Measurements from ENCODE around the gene FAAP20. TPM values are rescaled to one million over a fixed set of nuclear protein-coding genes. Genes with fewer than 3 reads are reported as not detected.

FAAP20 gene
- total and polyA plus RNA-seq, 2 donors (not counting 3 experiments of a cell fraction or from before 2014, with no cell fraction given), result 31.5 to 62.6 TPM

DNA sequence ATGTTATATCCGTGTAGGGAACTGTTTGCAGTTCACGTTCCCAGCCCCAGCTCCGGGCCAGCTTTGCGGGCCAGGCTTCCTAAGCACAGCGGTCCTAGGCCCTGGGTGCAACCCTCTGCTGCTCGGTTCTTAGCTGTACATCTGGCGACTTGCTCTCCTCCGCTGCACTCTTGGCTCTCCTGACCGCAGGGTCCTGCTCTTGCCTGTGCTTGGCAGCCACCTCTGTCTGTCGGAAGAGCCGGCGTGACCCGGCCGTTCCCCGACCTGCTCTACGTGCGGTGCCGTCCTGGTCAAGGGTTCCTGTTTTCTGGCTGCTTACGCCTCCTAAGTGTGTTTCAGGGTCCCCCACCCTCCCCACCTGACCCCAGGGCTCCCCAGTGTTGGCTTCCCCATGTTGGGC is 36.7 kb downstream of the FAAP20 start:
- H3K9ac ChIP-seq (replicated peaks; ENCODE audit: extremely low read depth, insufficient read depth, low read length), result no peak overlapping the region
- dilution Hi-C loops (cut with MboI; ENCODE audit: extremely low pct_ligation_motif_present, low sequenced_read_pairs), result no loop called here
- ChIA-PET POLR2A (no interaction called here), CTCF (interaction anchor here (1.9 to 5.1 kb wide), 2 partner anchors 17 to 18 kb away, joined by 7 to 28 read pairs; no protein-coding TSS in a partner anchor)
- H3K79me2 ChIP-seq (ENCODE audit: control insufficient read depth, insufficient read depth, low read length), result no peaks in the 10 kb centered on the region
- TF ChIP-seq FOS (IDR thresholded peaks at IDR 0.05; ENCODE audit: borderline replicate concordance, insufficient read depth, low read length), result no peak
- no peak for TF ChIP-seq JUN (IDR thresholded peaks at IDR 0.05; ENCODE audit: borderline replicate concordance, insufficient read depth, insufficient read length, low read depth)
- TF ChIP-seq, protein P1, sequence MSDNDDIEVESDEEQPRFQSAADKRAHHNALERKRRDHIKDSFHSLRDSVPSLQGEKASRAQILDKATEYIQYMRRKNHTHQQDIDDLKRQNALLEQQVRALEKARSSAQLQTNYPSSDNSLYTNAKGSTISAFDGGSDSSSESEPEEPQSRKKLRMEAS (IDR thresholded peaks at IDR 0.05; ENCODE audit: insufficient read depth, insufficient read length), result no peak
- BruUV-seq (replicated peaks), result no TSS peak
- H3K9me1 ChIP-seq (replicated peaks; ENCODE audit: control insufficient read depth, extremely low read depth, insufficient read depth, low read length), result no peaks in the 10 kb centered on the region
- no peak overlapping the region for H3K27ac ChIP-seq (ENCODE audit: insufficient read depth, low read depth, low read length)
- no peak for DNase-seq (ENCODE audit: low read depth, low spot score)
- H2AFZ ChIP-seq (ENCODE audit: low read depth, low read length), result no peak overlapping the region
- H4K20me1 ChIP-seq (replicated peaks; ENCODE audit: control insufficient read depth, extremely low read depth, insufficient read depth, low read length), result no peaks in the 10 kb centered on the region
- H3K4me1 ChIP-seq (ENCODE audit: control insufficient read depth, extremely low read depth, insufficient read depth, low read length), result no peaks in the 10 kb centered on the region
- intact Hi-C loops (cut with micrococcal nuclease), result no loop called here
- no peaks in the 10 kb centered on the region for H3K9me3 ChIP-seq (replicated peaks; ENCODE audit: control insufficient read depth, insufficient read depth, low read length)
- H3K4me3 ChIP-seq (replicated peaks in 1 of 3; ENCODE audit: insufficient read depth in 1 of 3, low read depth in 1 of 3, low read length in 3 of 3), result no peak overlapping the region
- H3K36me3 ChIP-seq (ENCODE audit: control insufficient read depth in 2 of 2, extremely low read depth in 1 of 2, insufficient read depth in 2 of 2, low read length in 2 of 2), result no peaks in the 10 kb centered on the region
- no peak overlapping the region for H3K4me2 ChIP-seq (ENCODE audit: insufficient read depth, low read length)
- FAIRE-seq, result no peak
- no peaks in the 10 kb centered on the region for H3K27me3 ChIP-seq (ENCODE audit: control insufficient read depth in 2 of 2, insufficient read depth in 2 of 2, low read length in 2 of 2)

DNA sequence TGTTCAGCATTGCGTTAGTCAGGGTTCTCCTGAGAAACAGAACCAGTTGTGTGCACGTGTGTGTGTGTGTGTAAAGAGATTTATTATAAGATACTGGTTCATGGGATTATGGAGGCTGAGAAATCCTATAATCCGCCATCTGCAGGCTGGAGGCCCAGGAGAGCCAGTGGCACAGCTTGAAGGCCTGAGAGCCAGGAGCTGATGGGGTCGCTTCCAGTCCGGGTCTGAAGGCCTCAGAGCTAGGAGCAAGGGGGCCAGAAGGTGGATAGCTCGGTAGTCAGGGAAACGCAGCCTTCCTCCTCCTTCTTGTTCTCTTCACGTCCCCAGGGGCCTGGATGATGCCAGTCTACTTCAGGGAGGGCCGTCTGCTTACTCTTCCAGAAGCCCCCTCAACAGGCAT is 37.7 kb downstream of the FAAP20 start:
- Histone ChIP-seq H3K9me1 (replicated peaks; ENCODE audit: control insufficient read depth, extremely low read depth, insufficient read depth, low read length) (no peaks in the 10 kb centered on the region), H3K9me3 (replicated peaks; ENCODE audit: control insufficient read depth, insufficient read depth, low read length) (no peaks in the 10 kb centered on the region), H4K20me1 (replicated peaks; ENCODE audit: control insufficient read depth, extremely low read depth, insufficient read depth, low read length) (no peaks in the 10 kb centered on the region), H3K27ac (ENCODE audit: insufficient read depth, low read depth, low read length) (no peak overlapping the region), H3K9ac (replicated peaks; ENCODE audit: extremely low read depth, insufficient read depth, low read length) (no peak overlapping the region), H3K27me3 (ENCODE audit: control insufficient read depth in 2 of 2, insufficient read depth in 2 of 2, low read length in 2 of 2) (no peaks in the 10 kb centered on the region), H3K4me2 (ENCODE audit: insufficient read depth, low read length) (no peak overlapping the region), H3K36me3 (ENCODE audit: control insufficient read depth in 2 of 2, extremely low read depth in 1 of 2, insufficient read depth in 2 of 2, low read length in 2 of 2) (no peaks in the 10 kb centered on the region), H3K4me1 (ENCODE audit: control insufficient read depth, extremely low read depth, insufficient read depth, low read length) (no peaks in the 10 kb centered on the region), H3K4me3 (replicated peaks in 1 of 3; ENCODE audit: insufficient read depth in 1 of 3, low read depth in 1 of 3, low read length in 3 of 3) (no peak overlapping the region), H3K79me2 (ENCODE audit: control insufficient read depth, insufficient read depth, low read length) (no peaks in the 10 kb centered on the region), H2AFZ (ENCODE audit: low read depth, low read length) (no peak overlapping the region)
- FAIRE-seq (no peak), DNase-seq (ENCODE audit: low read depth, low spot score) (no peak)
- BruUV-seq (replicated peaks), result no TSS peak
- TF ChIP-seq GATA2 (IDR thresholded peaks at IDR 0.05; ENCODE audit: insufficient read depth, insufficient read length, low read depth, low read length), result no peak
- TF ChIP-seq, protein P2, sequence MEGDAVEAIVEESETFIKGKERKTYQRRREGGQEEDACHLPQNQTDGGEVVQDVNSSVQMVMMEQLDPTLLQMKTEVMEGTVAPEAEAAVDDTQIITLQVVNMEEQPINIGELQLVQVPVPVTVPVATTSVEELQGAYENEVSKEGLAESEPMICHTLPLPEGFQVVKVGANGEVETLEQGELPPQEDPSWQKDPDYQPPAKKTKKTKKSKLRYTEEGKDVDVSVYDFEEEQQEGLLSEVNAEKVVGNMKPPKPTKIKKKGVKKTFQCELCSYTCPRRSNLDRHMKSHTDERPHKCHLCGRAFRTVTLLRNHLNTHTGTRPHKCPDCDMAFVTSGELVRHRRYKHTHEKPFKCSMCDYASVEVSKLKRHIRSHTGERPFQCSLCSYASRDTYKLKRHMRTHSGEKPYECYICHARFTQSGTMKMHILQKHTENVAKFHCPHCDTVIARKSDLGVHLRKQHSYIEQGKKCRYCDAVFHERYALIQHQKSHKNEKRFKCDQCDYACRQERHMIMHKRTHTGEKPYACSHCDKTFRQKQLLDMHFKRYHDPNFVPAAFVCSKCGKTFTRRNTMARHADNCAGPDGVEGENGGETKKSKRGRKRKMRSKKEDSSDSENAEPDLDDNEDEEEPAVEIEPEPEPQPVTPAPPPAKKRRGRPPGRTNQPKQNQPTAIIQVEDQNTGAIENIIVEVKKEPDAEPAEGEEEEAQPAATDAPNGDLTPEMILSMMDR (IDR thresholded peaks at IDR 0.05; ENCODE audit: extremely low read depth in 1 of 2, insufficient read depth in 1 of 2, low read depth in 1 of 2, low read length in 2 of 2), result no peak
- no peak for TF ChIP-seq JUN (IDR thresholded peaks at IDR 0.05; ENCODE audit: borderline replicate concordance, insufficient read depth, insufficient read length, low read depth)
- TF ChIP-seq MYC (IDR thresholded peaks at IDR 0.05; ENCODE audit: low read depth, low read length), result no peak
- no peak for TF ChIP-seq POLR2A (IDR thresholded peaks at IDR 0.05; ENCODE audit: low read depth, low read length)
- TF ChIP-seq EZH2 (IDR thresholded peaks at IDR 0.05; ENCODE audit: borderline replicate concordance, low read depth, low read length, severe bottlenecking), result no peak
- TF ChIP-seq POLR2AphosphoS5 (IDR thresholded peaks at IDR 0.05; ENCODE audit: insufficient read depth, low read depth, low read length), result no peak
- TF ChIP-seq FOS (IDR thresholded peaks at IDR 0.05; ENCODE audit: borderline replicate concordance, insufficient read depth, low read length), result no peak
- TF ChIP-seq, protein P1 (IDR thresholded peaks at IDR 0.05; ENCODE audit: insufficient read depth, insufficient read length), result no peak
- intact Hi-C loops (cut with micrococcal nuclease) (no loop called here), dilution Hi-C loops (cut with MboI; ENCODE audit: extremely low pct_ligation_motif_present, low sequenced_read_pairs) (no loop called here)
- CTCF ChIA-PET, result interaction anchor here (0.7 to 5.1 kb wide), 3 partner anchors 17 to 1162 kb away, joined by 5 to 28 read pairs (median 7); no protein-coding TSS in a partner anchor
- POLR2A ChIA-PET, result no interaction called here
